Panc1 (cell line): ENCODE measurements around the gene CCL20.

Experiments used
- CTCF ChIP-seq: fragments of 450-650 bp; IDR thresholded peaks from 2 replicates; pipeline ENCODE4 v1.5.1; 2017; ENCODE audit warnings: mild to moderate bottlenecking
- POLR2AphosphoS5 ChIP-seq: IDR thresholded peaks from 2 replicates; pipeline ENCODE4 v1.6.1; 2012; ENCODE audit warnings: mild to moderate bottlenecking, low read depth, low read length, moderate library complexity

- TF ChIP-seq POLR2AphosphoS5 (no peak), CTCF (no peak)
Observed at GRCh38 chr2:227812001-227812400, 1.6 kb upstream of the CCL20 start.
